ENCODE results near the gene STRBP. TPM values are rescaled to one million over a fixed set of nuclear protein-coding genes. Genes with fewer than 3 reads are reported as not detected.

The STRBP gene
- total RNA-seq, 1 experiment from 2014 or later, result 74.0 TPM

DNA sequence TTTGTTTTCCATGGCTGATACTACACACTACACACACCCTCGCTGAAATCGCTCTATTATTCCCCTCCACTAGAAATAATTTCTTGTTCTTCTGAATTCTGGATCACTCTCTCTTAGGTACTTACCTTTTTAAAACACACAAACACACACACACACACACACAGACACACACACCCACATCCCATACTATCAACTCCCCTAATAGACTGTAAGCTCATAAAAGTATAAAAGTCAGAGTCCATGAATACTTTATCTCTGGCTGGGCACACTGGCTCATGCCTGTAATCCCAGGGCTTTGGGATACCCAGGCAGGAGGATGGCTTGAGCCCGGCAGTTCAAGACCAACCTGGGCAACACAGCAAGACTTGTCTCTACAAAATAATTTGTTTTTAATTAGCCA lies 11.1 kb downstream of the STRBP start:
- H3K4me1 Mint-ChIP-seq, result peaks cover 11 to 14% of the 10 kb centered on the region in 2 experiments; a peak in 3 of 4 replicates

More for the DNA sequence above, 11.1 kb downstream of the STRBP start:
- Histone ChIP-seq H2BK15ac (ENCODE audit: low read depth, low read length) (no peak overlapping the region), H2BK120ac (ENCODE audit: low read depth, low read length, poor library complexity, severe bottlenecking) (no peak overlapping the region), H3K27me3 (ENCODE audit: insufficient read depth, low read length) (no peaks in the 10 kb centered on the region), H2AK5ac (ENCODE audit: insufficient read length, low read length) (no peak overlapping the region), H2BK20ac (ENCODE audit: low read depth, low read length, poor library complexity, severe bottlenecking) (no peak overlapping the region), H2BK12ac (ENCODE audit: insufficient read length, low read depth, low read length) (no peak overlapping the region), H3K4me2 (ENCODE audit: insufficient read depth, insufficient read length, low read length) (no peak overlapping the region), H3K23me2 (ENCODE audit: insufficient read length, low read depth, low read length, poor library complexity, severe bottlenecking) (no peaks in the 10 kb centered on the region), H3K4ac (ENCODE audit: low read depth, low read length) (no peak overlapping the region), H2AFZ (ENCODE audit: low read length) (no peak overlapping the region), H3K79me1 (ENCODE audit: insufficient read depth, low read depth, low read length, poor library complexity, severe bottlenecking) (peaks cover 3% of the 10 kb centered on the region), H3K4me1 (ENCODE audit: insufficient read depth, low read length) (no peaks in the 10 kb centered on the region), H3K18ac (ENCODE audit: insufficient read length, low read depth, low read length) (no peak overlapping the region), H3K23ac (ENCODE audit: insufficient read length, low read depth, low read length) (no peak overlapping the region), H3K79me2 (ENCODE audit: insufficient read depth, low read length) (peaks cover 27% of the 10 kb centered on the region; the same call in 1 of the 2 replicates), H3K9me3 (ENCODE audit: control insufficient read depth, low read depth, low read length) (no peaks in the 10 kb centered on the region), H4K20me1 (ENCODE audit: control insufficient read depth, insufficient read depth, insufficient read length) (no peaks in the 10 kb centered on the region), H4K8ac (replicated peaks; ENCODE audit: insufficient read length, low read depth, low read length) (no peak overlapping the region), H3T11ph (ENCODE audit: low read length) (no peak overlapping the region), H3K27ac (ENCODE audit: insufficient read length, low read depth, low read length) (no peak overlapping the region), H4K91ac (ENCODE audit: insufficient read length, low read depth, low read length) (no peak overlapping the region), H3K56ac (ENCODE audit: insufficient read length, low read depth, low read length) (no peak overlapping the region), H2BK5ac (ENCODE audit: insufficient read length, low read length) (no peak overlapping the region), H4K5ac (ENCODE audit: insufficient read length, low read depth, low read length) (no peak overlapping the region), H3K14ac (ENCODE audit: insufficient read depth, low read length) (no peak overlapping the region), H3K9ac (ENCODE audit: extremely low read depth, insufficient read length, low read length) (no peak overlapping the region)
- peaks cover 0 to 24% (median 9%) of the 10 kb centered on the region in 3 experiments; a peak in 4 of 7 replicates for H3K36me3 Mint-ChIP-seq (ENCODE audit: insufficient read depth in 1 of 3, low read depth in 3 of 3)
- H3K4me3 Mint-ChIP-seq, result no peak overlapping the region
- H3K27ac Mint-ChIP-seq, result no peak overlapping the region; a peak in 1 of 7 replicates
- H3K9me3 Mint-ChIP-seq, result peaks cover 0 to 2% of the 10 kb centered on the region in 2 experiments; a peak in 1 of 5 replicates
- no peaks in the 10 kb centered on the region for H3K27me3 Mint-ChIP-seq (ENCODE audit: low read depth)
- TF ChIP-seq, protein P1, sequence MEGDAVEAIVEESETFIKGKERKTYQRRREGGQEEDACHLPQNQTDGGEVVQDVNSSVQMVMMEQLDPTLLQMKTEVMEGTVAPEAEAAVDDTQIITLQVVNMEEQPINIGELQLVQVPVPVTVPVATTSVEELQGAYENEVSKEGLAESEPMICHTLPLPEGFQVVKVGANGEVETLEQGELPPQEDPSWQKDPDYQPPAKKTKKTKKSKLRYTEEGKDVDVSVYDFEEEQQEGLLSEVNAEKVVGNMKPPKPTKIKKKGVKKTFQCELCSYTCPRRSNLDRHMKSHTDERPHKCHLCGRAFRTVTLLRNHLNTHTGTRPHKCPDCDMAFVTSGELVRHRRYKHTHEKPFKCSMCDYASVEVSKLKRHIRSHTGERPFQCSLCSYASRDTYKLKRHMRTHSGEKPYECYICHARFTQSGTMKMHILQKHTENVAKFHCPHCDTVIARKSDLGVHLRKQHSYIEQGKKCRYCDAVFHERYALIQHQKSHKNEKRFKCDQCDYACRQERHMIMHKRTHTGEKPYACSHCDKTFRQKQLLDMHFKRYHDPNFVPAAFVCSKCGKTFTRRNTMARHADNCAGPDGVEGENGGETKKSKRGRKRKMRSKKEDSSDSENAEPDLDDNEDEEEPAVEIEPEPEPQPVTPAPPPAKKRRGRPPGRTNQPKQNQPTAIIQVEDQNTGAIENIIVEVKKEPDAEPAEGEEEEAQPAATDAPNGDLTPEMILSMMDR (conservative IDR thresholded peaks at IDR 0.05), result no peak
- WGBS (ENCODE audit: extremely low coverage, insufficient read length, low lambda C conversion rate), result no CpG with 5 or more reads among the region's 3 CpGs
- no peak for DNase-seq
